ENCODE results near the gene PTPN14.

Gene PTPN14

GRCh38 chr1:214363386-214363785 lies 188.0 kb downstream of the PTPN14 start:
- ATAC-seq: peak; percentile 75
- TF ChIP-seq ESRRG (CRISPR knock-in tag; IDR thresholded peaks at IDR 0.05) (no peak), GLIS3 (CRISPR knock-in tag; IDR thresholded peaks at IDR 0.05) (no peak), OSR1 (CRISPR knock-in tag; IDR thresholded peaks at IDR 0.05) (no peak), ZFP3 (CRISPR knock-in tag; IDR thresholded peaks at IDR 0.05) (no peak), ZC3H10 (CRISPR knock-in tag; IDR thresholded peaks at IDR 0.05) (no peak), TCF4 (CRISPR knock-in tag; IDR thresholded peaks at IDR 0.05; ENCODE audit: borderline replicate concordance) (no peak), PPARA (CRISPR knock-in tag; IDR thresholded peaks at IDR 0.05; ENCODE audit: borderline replicate concordance) (no peak), PATZ1 (CRISPR knock-in tag; IDR thresholded peaks at IDR 0.05; ENCODE audit: borderline replicate concordance) (no peak), SNAI2 (CRISPR knock-in tag; IDR thresholded peaks at IDR 0.05) (no peak), ZNF8 (CRISPR knock-in tag; IDR thresholded peaks at IDR 0.05) (no peak), ZNF565 (CRISPR knock-in tag; conservative IDR thresholded peaks at IDR 0.05; ENCODE audit: low read depth) (no peak), CSDC2 (CRISPR knock-in tag; IDR thresholded peaks at IDR 0.05) (no peak), ZFP30 (CRISPR knock-in tag; IDR thresholded peaks at IDR 0.05) (no peak), ZNF70 (CRISPR knock-in tag; IDR thresholded peaks at IDR 0.05) (no peak), RARB (CRISPR knock-in tag; IDR thresholded peaks at IDR 0.05) (no peak)
- TF ChIP-seq, protein P1, sequence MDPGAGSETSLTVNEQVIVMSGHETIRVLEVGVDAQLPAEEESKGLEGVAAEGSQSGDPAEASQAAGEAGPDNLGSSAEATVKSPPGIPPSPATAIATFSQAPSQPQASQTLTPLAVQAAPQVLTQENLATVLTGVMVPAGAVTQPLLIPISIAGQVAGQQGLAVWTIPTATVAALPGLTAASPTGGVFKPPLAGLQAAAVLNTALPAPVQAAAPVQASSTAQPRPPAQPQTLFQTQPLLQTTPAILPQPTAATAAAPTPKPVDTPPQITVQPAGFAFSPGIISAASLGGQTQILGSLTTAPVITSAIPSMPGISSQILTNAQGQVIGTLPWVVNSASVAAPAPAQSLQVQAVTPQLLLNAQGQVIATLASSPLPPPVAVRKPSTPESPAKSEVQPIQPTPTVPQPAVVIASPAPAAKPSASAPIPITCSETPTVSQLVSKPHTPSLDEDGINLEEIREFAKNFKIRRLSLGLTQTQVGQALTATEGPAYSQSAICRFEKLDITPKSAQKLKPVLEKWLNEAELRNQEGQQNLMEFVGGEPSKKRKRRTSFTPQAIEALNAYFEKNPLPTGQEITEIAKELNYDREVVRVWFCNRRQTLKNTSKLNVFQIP (CRISPR knock-in tag; IDR thresholded peaks at IDR 0.05; ENCODE audit: borderline replicate concordance, low read depth): no peak
- TF ChIP-seq, protein P2, sequence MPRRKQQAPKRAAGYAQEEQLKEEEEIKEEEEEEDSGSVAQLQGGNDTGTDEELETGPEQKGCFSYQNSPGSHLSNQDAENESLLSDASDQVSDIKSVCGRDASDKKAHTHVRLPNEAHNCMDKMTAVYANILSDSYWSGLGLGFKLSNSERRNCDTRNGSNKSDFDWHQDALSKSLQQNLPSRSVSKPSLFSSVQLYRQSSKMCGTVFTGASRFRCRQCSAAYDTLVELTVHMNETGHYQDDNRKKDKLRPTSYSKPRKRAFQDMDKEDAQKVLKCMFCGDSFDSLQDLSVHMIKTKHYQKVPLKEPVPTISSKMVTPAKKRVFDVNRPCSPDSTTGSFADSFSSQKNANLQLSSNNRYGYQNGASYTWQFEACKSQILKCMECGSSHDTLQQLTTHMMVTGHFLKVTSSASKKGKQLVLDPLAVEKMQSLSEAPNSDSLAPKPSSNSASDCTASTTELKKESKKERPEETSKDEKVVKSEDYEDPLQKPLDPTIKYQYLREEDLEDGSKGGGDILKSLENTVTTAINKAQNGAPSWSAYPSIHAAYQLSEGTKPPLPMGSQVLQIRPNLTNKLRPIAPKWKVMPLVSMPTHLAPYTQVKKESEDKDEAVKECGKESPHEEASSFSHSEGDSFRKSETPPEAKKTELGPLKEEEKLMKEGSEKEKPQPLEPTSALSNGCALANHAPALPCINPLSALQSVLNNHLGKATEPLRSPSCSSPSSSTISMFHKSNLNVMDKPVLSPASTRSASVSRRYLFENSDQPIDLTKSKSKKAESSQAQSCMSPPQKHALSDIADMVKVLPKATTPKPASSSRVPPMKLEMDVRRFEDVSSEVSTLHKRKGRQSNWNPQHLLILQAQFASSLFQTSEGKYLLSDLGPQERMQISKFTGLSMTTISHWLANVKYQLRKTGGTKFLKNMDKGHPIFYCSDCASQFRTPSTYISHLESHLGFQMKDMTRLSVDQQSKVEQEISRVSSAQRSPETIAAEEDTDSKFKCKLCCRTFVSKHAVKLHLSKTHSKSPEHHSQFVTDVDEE (CRISPR knock-in tag; IDR thresholded peaks at IDR 0.05): no peak
- TF ChIP-seq, protein P3, sequence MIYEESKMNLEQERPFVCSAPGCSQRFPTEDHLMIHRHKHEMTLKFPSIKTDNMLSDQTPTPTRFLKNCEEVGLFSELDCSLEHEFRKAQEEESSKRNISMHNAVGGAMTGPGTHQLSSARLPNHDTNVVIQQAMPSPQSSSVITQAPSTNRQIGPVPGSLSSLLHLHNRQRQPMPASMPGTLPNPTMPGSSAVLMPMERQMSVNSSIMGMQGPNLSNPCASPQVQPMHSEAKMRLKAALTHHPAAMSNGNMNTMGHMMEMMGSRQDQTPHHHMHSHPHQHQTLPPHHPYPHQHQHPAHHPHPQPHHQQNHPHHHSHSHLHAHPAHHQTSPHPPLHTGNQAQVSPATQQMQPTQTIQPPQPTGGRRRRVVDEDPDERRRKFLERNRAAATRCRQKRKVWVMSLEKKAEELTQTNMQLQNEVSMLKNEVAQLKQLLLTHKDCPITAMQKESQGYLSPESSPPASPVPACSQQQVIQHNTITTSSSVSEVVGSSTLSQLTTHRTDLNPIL (CRISPR knock-in tag; IDR thresholded peaks at IDR 0.05; ENCODE audit: low read depth): no peak

- TF ChIP-seq ZNF70 (CRISPR knock-in tag; IDR thresholded peaks at IDR 0.05) (no peak), ZC3H10 (CRISPR knock-in tag; IDR thresholded peaks at IDR 0.05) (no peak), ZFP30 (CRISPR knock-in tag; IDR thresholded peaks at IDR 0.05) (no peak)
- TF ChIP-seq, protein P3 (CRISPR knock-in tag; IDR thresholded peaks at IDR 0.05; ENCODE audit: low read depth): no peak
- no peak for ATAC-seq
Observed at GRCh38 chr1:214362188-214362882, 189.1 kb downstream of the PTPN14 start.

GRCh38 chr1:214361636-214362035 lies 189.8 kb downstream of the PTPN14 start:
- ATAC-seq: no peak
- no peak for TF ChIP-seq BACH2 (CRISPR knock-in tag; IDR thresholded peaks at IDR 0.05; ENCODE audit: borderline replicate concordance)
- no peak for TF ChIP-seq PATZ1 (CRISPR knock-in tag; IDR thresholded peaks at IDR 0.05; ENCODE audit: borderline replicate concordance)
- no peak for TF ChIP-seq TCF4 (CRISPR knock-in tag; IDR thresholded peaks at IDR 0.05; ENCODE audit: borderline replicate concordance)
- no peak for TF ChIP-seq CSDC2 (CRISPR knock-in tag; IDR thresholded peaks at IDR 0.05)
- TF ChIP-seq CSRNP3 (CRISPR knock-in tag; IDR thresholded peaks at IDR 0.05): no peak
- TF ChIP-seq ZFP3 (CRISPR knock-in tag; IDR thresholded peaks at IDR 0.05): no peak
- no peak for TF ChIP-seq RARB (CRISPR knock-in tag; IDR thresholded peaks at IDR 0.05)
- no peak for TF ChIP-seq GLIS3 (CRISPR knock-in tag; IDR thresholded peaks at IDR 0.05)
- no peak for TF ChIP-seq ZNF565 (CRISPR knock-in tag; conservative IDR thresholded peaks at IDR 0.05; ENCODE audit: low read depth)
- no peak for TF ChIP-seq ARNTL (CRISPR knock-in tag; IDR thresholded peaks at IDR 0.05; ENCODE audit: borderline replicate concordance, low read depth)
- no peak for TF ChIP-seq SNAI2 (CRISPR knock-in tag; IDR thresholded peaks at IDR 0.05)
- TF ChIP-seq, protein P1 (CRISPR knock-in tag; IDR thresholded peaks at IDR 0.05; ENCODE audit: borderline replicate concordance, low read depth): no peak
- TF ChIP-seq ISL1 (CRISPR knock-in tag; IDR thresholded peaks at IDR 0.05): no peak
- TF ChIP-seq OSR1 (CRISPR knock-in tag; IDR thresholded peaks at IDR 0.05): no peak

Data from SK-N-SH treated with all-trans-retinoic acid at 6 μM for 48 hours (cell line).